Measurements from ENCODE around the gene PPP4R2. TPM values are rescaled to one million over a fixed set of nuclear protein-coding genes. Genes with fewer than 3 reads are reported as not detected.

PPP4R2 gene
- total and polyA plus RNA-seq, 3 donors from 2014 or later, result 38.1 to 68.2 (median 67.7) TPM

GRCh38 chr3:73101881-73102280, 105.3 kb downstream of the PPP4R2 start:
- Histone ChIP-seq H3K27me3 (no peaks in the 10 kb centered on the region), H3K4me3 (no peak overlapping the region), H3K27ac (no peak overlapping the region), H3K36me3 (ENCODE audit: low read depth, missing control alignments) (no peaks in the 10 kb centered on the region), H3K4me1 (no peaks in the 10 kb centered on the region), H3K9me3 (no peaks in the 10 kb centered on the region)
- DNase-seq, result no peak
- WGBS, 2 donors, result 69 to 71% methylated on average over 2 of the region's 2 CpGs
- TF ChIP-seq CTCF (IDR thresholded peaks at IDR 0.05) (no peak), POLR2A (IDR thresholded peaks at IDR 0.05) (no peak)
- intact Hi-C loops (cut with DNase I; ENCODE audit: low total_unique reads), result loop anchor here (5.0 to 10.0 kb wide), 2 partner anchors 330 to 403 kb away; no protein-coding TSS in a partner anchor

- WGBS, 2 donors, result 74 to 77% methylated on average over 3 of the region's 3 CpGs
- Histone ChIP-seq H3K4me3 (no peak overlapping the region), H3K27me3 (no peaks in the 10 kb centered on the region), H3K9me3 (no peaks in the 10 kb centered on the region), H3K4me1 (no peaks in the 10 kb centered on the region), H3K27ac (no peak overlapping the region), H3K36me3 (ENCODE audit: low read depth, missing control alignments) (no peaks in the 10 kb centered on the region)
- TF ChIP-seq POLR2A (IDR thresholded peaks at IDR 0.05) (no peak), CTCF (IDR thresholded peaks at IDR 0.05) (no peak)
- intact Hi-C loops (cut with DNase I; ENCODE audit: low total_unique reads), result loop anchor here (10.0 kb wide), 1 partner anchor 398 kb away; no protein-coding TSS in a partner anchor
- DNase-seq, result no peak
These were observed 110.6 kb downstream of the PPP4R2 start for GRCh38 chr3:73107215-73107614.

GRCh38 chr3:73107676-73108187, 111.1 kb downstream of the PPP4R2 start:
- no peaks in the 10 kb centered on the region for H3K36me3 ChIP-seq (ENCODE audit: low read depth, missing control alignments)
- 88 to 91% methylated on average over 5 of the region's 5 CpGs for WGBS, 2 donors
- no peak overlapping the region for H3K4me3 ChIP-seq
- H3K27ac ChIP-seq, result no peak overlapping the region
- TF ChIP-seq CTCF (IDR thresholded peaks at IDR 0.05), result no peak
- no peak for TF ChIP-seq POLR2A (IDR thresholded peaks at IDR 0.05)
- intact Hi-C loops (cut with DNase I; ENCODE audit: low total_unique reads), result loop anchor here (10.0 kb wide), 1 partner anchor 397 kb away; no protein-coding TSS in a partner anchor
- H3K27me3 ChIP-seq, result no peaks in the 10 kb centered on the region
- H3K4me1 ChIP-seq, result no peaks in the 10 kb centered on the region
- no peak for DNase-seq
- no peaks in the 10 kb centered on the region for H3K9me3 ChIP-seq

- no peaks in the 10 kb centered on the region for H3K36me3 ChIP-seq (ENCODE audit: low read depth, missing control alignments)
- intact Hi-C loops (cut with DNase I; ENCODE audit: low total_unique reads), result loop anchor here (10.0 kb wide), 1 partner anchor 396 kb away; no protein-coding TSS in a partner anchor
- WGBS, 2 donors, result 94 to 96% methylated on average over 3 of the region's 3 CpGs
- no peak for TF ChIP-seq POLR2A (IDR thresholded peaks at IDR 0.05)
- H3K4me1 ChIP-seq, result no peaks in the 10 kb centered on the region
- no peak overlapping the region for H3K4me3 ChIP-seq
- H3K9me3 ChIP-seq, result no peaks in the 10 kb centered on the region
- no peak overlapping the region for H3K27ac ChIP-seq
- H3K27me3 ChIP-seq, result no peaks in the 10 kb centered on the region
- no peak for DNase-seq
These were observed 112.1 kb downstream of the PPP4R2 start for GRCh38 chr3:73108750-73109149.

GRCh38 chr3:73110530-73110929, 113.9 kb downstream of the PPP4R2 start:
- H3K9me3 ChIP-seq, result no peaks in the 10 kb centered on the region
- TF ChIP-seq CTCF (IDR thresholded peaks at IDR 0.05), result no peak
- TF ChIP-seq POLR2A (IDR thresholded peaks at IDR 0.05), result no peak
- H3K4me1 ChIP-seq, result no peaks in the 10 kb centered on the region
- no peak overlapping the region for H3K27ac ChIP-seq
- no peaks in the 10 kb centered on the region for H3K36me3 ChIP-seq (ENCODE audit: low read depth, missing control alignments)
- 65 to 73% methylated on average over 20 of the region's 20 CpGs for whole genome bisulfite sequencing, 2 donors
- intact Hi-C loops (cut with DNase I; ENCODE audit: low total_unique reads), result no loop called here
- no peak for DNase-seq
- H3K4me3 ChIP-seq, result peak overlapping the region in 1 of 2 donors; percentile 13
- no peaks in the 10 kb centered on the region for H3K27me3 ChIP-seq
